Gastrocnemius medialis (tissue), 4 donors: ENCODE data around the gene SLC24A1. TPM values are rescaled to one million over a fixed set of nuclear protein-coding genes. Genes with fewer than 3 reads are reported as not detected.
A peak's percentile ranks its signal among the peaks of the same experiment; 100 is the strongest.

Source experiments
- ATAC-seq, 2 donors: fragments of 150-250 bp; one replicate each; pipeline ENCODE4 v1.9.1; 2016
- DNase-seq, 2 donors: peaks; one replicate each; pipeline ENCODE4 v3.0.0-alpha.2; 2019
- H3K27ac ChIP-seq, 4 donors: fragments of 200-600 bp; sonication (generic); 1 replicate in 1 of 4; 2 replicates in 3 of 4; pipeline ENCODE4 v1.5.1; 2016 to 2018; ENCODE audit warnings: mild to moderate bottlenecking in 2 of 4, moderate library complexity in 1 of 4
- H3K27me3 ChIP-seq, 3 donors: fragments of 200-600 bp; sonication (generic) in 2 of 3; 1 replicate in 1 of 3; 2 replicates in 2 of 3; pipeline versions ENCODE4 v1.5.1 to v1.6.0; 2016 to 2019; ENCODE audit warnings: mild to moderate bottlenecking in 1 of 3, moderate library complexity in 1 of 3
- H3K36me3 ChIP-seq, 2 donors: fragments of 200-600 bp; sonication (generic) in 1 of 2; one replicate each; pipeline ENCODE4 v1.5.1; 2017 to 2018
- H3K4me1 ChIP-seq, 2 donors: fragments of 200-600 bp; sonication (generic) in 1 of 2; one replicate each; pipeline ENCODE4 v1.5.1; 2016 to 2017; ENCODE audit warnings: mild to moderate bottlenecking in 2 of 2
- H3K4me3 ChIP-seq, 4 donors: fragments of 200-600 bp; sonication (generic) in 3 of 4; 1 replicate in 1 of 4; 2 replicates in 3 of 4; pipeline ENCODE4 v1.5.1; 2016 to 2019; ENCODE audit warnings: mild to moderate bottlenecking in 2 of 4
- H3K9me3 ChIP-seq, 3 donors: fragments of 200-600 bp; sonication (generic) in 2 of 3; 1 replicate in 1 of 3; 2 replicates in 2 of 3; pipeline ENCODE4 v1.5.1; 2016 to 2019
- POLR2A ChIP-seq, 2 donors: fragments of 450-650 bp; IDR thresholded peaks; one replicate each; pipeline ENCODE4 v1.6.1; 2017; ENCODE audit warnings: antibody characterized with exemption in 2 of 2, mild to moderate bottlenecking in 2 of 2, moderate library complexity in 2 of 2
- in situ Hi-C, 4 donors: fragments of 200-750 bp; cut with MboI; loops; one replicate each; pipeline versions ENCODE4 v1.15.0 to v1.8.0; 2017; ENCODE audit warnings: low sequenced_read_pairs in 4 of 4
- intact Hi-C: fragments of 100-400 bp; cut with DNase I; formaldehyde crosslinking; loops from one replicate; pipeline ENCODE4 v1.15.1; 2023; ENCODE audit warnings: low total_unique reads
- total RNA-seq, 4 donors: library from RNA; depleted of rRNA; stranded (reverse); fragments of >200 nt; gene quantifications; one replicate each; pipeline versions ENCODE4 v1.1.0 to v1.2.3, GENCODE V29; 2016
- TF ChIP-seq, protein P1 (sequence below), 5 experiments: fragments of 450-650 bp in 3 of 5; fragments of 200-600 bp in 2 of 5; sonication (generic) in 2 of 5; IDR thresholded peaks in 4 of 5; conservative IDR thresholded peaks in 1 of 5; 1 replicate in 4 of 5; 2 replicates in 1 of 5; pipeline ENCODE4 v1.5.1; 2016 to 2019; ENCODE audit warnings: antibody characterized with exemption in 5 of 5, mild to moderate bottlenecking in 3 of 5, moderate library complexity in 3 of 5

SLC24A1 gene
- total RNA-seq, 4 donors from 2014 or later = 0.41 to 0.81 (median 0.69) TPM

DNA sequence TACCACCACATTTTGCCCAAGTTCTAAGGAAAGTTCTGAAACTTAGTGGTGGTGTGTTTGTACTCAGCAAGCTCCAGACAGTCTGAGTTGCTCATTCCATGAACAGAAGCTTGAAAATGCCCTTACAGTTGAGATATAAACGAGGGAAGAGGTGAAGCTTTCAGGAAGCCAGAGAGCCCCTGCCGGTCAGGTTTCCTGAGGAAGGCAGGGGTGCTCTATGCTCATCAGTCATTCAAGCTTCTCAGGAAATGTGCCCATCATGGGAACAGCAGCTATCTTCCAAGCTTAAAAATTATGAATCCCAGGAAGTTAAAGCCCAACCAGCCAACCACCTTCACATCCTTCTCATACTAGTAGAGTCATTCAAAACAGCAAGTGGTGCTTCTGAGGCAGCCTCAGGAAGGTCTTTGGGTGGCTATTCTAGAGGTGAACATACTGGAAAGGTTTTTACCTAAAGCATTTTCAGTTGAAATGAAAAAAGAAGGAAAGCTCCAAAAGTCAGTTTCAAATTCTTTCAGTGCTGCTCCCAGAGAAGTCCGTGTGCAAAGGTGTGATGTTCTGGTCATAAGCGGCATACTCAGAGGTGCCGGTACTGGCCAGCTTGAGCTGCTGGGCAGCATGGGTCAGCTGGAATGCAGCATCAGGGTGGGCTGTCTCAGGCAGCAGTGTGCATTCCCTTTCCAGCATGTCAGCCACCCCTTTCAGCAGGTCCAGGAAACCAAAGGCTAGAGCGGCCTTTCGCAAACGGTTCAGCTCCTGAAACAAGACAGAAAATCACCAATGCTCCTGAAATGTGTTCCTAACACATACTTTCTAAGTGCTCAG is 42.6 kb upstream of the SLC24A1 start:
- ATAC-seq = no peak
- Histone ChIP-seq H3K36me3 (peaks cover 0 to 66% of the 10 kb centered on the region in 2 donors), H3K27ac (no peak overlapping the region), H3K4me3 (no peak overlapping the region), H3K27me3 (no peaks in the 10 kb centered on the region), H3K9me3 (no peaks in the 10 kb centered on the region), H3K4me1 (no peaks in the 10 kb centered on the region)
- in situ Hi-C loops (no loop called here), intact Hi-C loops (no loop called here)
- TF ChIP-seq, protein P1, sequence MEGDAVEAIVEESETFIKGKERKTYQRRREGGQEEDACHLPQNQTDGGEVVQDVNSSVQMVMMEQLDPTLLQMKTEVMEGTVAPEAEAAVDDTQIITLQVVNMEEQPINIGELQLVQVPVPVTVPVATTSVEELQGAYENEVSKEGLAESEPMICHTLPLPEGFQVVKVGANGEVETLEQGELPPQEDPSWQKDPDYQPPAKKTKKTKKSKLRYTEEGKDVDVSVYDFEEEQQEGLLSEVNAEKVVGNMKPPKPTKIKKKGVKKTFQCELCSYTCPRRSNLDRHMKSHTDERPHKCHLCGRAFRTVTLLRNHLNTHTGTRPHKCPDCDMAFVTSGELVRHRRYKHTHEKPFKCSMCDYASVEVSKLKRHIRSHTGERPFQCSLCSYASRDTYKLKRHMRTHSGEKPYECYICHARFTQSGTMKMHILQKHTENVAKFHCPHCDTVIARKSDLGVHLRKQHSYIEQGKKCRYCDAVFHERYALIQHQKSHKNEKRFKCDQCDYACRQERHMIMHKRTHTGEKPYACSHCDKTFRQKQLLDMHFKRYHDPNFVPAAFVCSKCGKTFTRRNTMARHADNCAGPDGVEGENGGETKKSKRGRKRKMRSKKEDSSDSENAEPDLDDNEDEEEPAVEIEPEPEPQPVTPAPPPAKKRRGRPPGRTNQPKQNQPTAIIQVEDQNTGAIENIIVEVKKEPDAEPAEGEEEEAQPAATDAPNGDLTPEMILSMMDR (IDR thresholded peaks at IDR 0.05 in 4 of 5, conservative IDR thresholded peaks at IDR 0.05 in 1 of 5) = no peak
- TF ChIP-seq POLR2A (IDR thresholded peaks at IDR 0.05) = no peak
- DNase-seq = no peak

DNA sequence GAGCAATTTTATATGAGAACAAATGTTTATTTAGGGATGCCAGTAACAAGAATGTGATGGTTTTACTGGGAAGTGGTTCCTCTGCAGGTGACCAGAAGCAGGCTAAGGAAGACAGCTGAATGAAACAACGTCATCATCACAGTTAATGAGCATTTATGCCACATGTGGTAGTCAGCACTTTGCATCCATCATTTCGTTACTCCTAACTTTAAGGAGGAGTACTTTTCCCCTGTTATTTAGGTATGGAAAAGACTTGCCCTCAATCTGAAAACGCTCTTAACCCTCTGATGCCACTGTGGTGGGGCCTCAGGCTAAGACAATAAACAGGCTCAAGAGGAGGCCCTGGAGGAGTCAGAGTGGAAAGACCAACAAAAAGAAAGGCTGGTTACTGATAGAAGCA is 42.0 kb upstream of the SLC24A1 start:
- no peaks in the 10 kb centered on the region for H3K4me1 ChIP-seq
- no peak for TF ChIP-seq POLR2A (IDR thresholded peaks at IDR 0.05)
- TF ChIP-seq, protein P1 (IDR thresholded peaks at IDR 0.05 in 4 of 5, conservative IDR thresholded peaks at IDR 0.05 in 1 of 5) = no peak
- H3K36me3 ChIP-seq = peaks cover 0 to 67% of the 10 kb centered on the region in 2 donors
- in situ Hi-C loops (no loop called here), intact Hi-C loops (no loop called here)
- H3K4me3 ChIP-seq = no peak overlapping the region
- H3K27me3 ChIP-seq = no peaks in the 10 kb centered on the region
- no peaks in the 10 kb centered on the region for H3K9me3 ChIP-seq
- H3K27ac ChIP-seq = no peak overlapping the region
- ATAC-seq (no peak), DNase-seq (no peak)

GRCh38 chr15:65580287-65580686 is 41.5 kb upstream of the SLC24A1 start:
- intact Hi-C loops = no loop called here
- H3K4me3 ChIP-seq = no peak overlapping the region
- TF ChIP-seq, protein P1 (IDR thresholded peaks at IDR 0.05 in 4 of 5, conservative IDR thresholded peaks at IDR 0.05 in 1 of 5) = no peak
- TF ChIP-seq POLR2A (IDR thresholded peaks at IDR 0.05) = no peak
- H3K27ac ChIP-seq = no peak overlapping the region
- no peak for ATAC-seq
- H3K9me3 ChIP-seq = no peaks in the 10 kb centered on the region
- peaks cover 0 to 70% of the 10 kb centered on the region in 2 donors for H3K36me3 ChIP-seq
- in situ Hi-C loops = no loop called here
- H3K27me3 ChIP-seq = no peaks in the 10 kb centered on the region
- DNase-seq = no peak
- no peaks in the 10 kb centered on the region for H3K4me1 ChIP-seq

GRCh38 chr15:65583701-65584100 is 38.0 kb upstream of the SLC24A1 start:
- ATAC-seq = no peak
- Histone ChIP-seq H3K27me3 (no peaks in the 10 kb centered on the region), H3K4me1 (no peaks in the 10 kb centered on the region), H3K9me3 (no peaks in the 10 kb centered on the region), H3K36me3 (peaks cover 0 to 75% of the 10 kb centered on the region in 2 donors), H3K4me3 (no peak overlapping the region), H3K27ac (peak overlapping the region in 3 of 4 donors; percentile 2 to 13 (median 3))
- no peak for DNase-seq
- no peak for TF ChIP-seq POLR2A (IDR thresholded peaks at IDR 0.05)
- TF ChIP-seq, protein P1 (IDR thresholded peaks at IDR 0.05 in 4 of 5, conservative IDR thresholded peaks at IDR 0.05 in 1 of 5) = no peak
- intact Hi-C loops = no loop called here
- in situ Hi-C loops = no loop called here
